GM18861 (cell line): Measurements from ENCODE around the gene PLCB2.

Experiments used
- ATAC-seq: cut with Tn5 transposase; IDR thresholded peaks from one replicate; pipeline ENCODE4 v1.9.1; 2021; ENCODE audit not compliant: unreplicated experiment

Gene PLCB2

GRCh38 chr15:40306371-40306770, 1.4 kb downstream of the PLCB2 start:
- ATAC-seq = no peak

DNA sequence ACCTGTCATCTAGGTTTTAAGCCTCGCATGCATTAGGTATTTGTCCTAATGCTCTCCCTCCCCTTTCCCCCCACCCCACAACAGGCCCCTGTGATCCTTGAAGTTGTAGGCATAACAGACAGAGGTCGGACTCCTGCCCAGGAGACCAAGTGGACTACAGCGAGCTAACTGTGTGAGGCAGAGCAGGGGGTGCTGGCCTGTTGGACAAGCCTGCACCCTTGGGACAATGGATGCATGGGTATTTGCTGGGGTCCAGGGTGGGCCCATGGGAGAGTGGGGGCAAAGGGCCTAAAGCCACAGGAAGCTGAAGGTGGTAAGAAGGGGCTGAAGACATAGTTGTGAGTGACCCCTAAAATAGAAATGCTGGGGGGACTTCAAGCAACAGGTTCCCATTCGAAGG, 2.5 kb downstream of the PLCB2 start:
- no peak for ATAC-seq

- no peak for ATAC-seq
Observed at GRCh38 chr15:40303576-40303975, 4.2 kb downstream of the PLCB2 start.

DNA sequence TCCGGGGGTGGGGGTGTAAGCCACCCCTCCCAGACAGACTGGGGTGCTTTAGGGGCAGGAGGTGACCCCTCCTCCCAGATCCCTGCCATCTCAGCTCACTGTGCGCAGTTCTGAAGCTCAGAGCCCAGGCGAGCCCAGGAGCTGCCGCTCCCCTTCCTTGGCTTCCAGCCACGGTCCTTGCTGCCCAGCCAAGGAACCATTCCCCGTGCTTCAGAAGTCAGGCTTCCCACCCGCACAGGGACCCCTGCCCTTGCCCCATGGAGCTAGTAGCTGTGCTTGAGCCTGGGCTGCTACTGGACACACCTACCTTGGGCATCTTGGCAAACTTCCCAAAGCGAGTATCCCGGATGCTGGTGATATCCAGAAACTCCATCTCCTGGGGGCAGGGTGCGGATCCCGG, 4.8 kb downstream of the PLCB2 start:
- ATAC-seq = no peak

DNA sequence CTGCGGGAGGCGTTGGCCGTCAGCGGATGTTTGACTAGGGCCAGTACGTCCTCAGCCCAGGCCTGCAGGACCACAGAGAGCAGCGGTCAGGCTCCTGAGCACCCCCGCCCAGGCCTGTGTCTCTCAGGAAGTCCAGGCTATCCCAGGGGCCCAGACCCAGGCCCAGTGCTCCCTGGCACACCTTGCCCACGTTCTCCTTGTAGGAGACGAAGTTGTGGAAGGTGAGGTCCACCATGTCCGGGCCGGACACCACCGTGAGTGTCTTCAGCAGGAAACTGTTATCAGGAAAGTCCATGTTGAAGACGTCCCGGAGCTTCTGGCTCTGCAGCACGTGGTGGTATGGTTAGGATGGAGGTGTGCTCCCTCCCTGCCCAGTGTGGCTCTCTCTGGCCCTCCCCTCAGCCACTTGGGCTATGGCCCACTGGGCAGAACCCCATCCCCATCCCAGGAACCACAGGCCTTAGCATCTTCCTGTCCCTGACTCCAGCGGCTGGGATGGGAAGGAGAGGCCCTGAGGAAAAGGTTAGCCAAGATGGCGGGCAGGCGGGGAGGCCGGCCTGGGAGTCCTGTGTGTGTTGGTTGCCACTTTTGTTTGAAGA, 5.3 kb downstream of the PLCB2 start:
- ATAC-seq = no peak

DNA sequence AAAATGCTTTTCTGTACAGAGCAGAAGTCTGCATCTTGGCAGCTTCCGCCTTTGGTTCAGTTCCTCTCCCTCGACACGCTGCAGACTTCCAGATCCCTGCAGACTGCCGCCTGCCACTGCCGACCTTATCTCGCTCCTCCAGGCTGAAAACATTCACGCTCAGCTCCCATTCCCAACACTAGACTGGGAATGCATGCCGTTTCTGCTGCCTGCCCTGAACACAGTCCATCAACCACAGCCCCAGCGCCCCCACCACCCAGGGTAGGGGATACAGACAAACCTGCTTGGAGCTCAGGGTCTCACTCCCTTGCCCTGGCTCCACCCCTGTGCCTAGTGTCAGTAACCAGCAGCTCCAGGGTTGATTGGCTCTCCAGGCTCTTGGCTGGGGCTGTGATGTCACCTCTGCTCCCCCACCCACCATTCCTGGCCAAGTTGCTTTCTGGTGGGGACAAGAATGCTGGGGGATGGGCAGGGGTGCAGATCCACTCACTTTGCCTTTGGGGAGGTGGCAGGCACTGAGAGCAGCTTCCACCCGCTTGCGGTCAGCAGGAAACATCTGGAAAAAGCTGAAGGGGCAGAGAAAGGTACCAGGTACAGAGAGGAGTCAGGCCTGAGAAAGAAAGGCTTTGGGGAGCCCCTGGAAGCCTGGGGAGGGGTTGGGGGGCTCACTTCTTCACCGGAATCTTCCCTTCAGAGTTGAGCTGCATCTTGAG, 6.1 kb downstream of the PLCB2 start:
- ATAC-seq = no peak

DNA sequence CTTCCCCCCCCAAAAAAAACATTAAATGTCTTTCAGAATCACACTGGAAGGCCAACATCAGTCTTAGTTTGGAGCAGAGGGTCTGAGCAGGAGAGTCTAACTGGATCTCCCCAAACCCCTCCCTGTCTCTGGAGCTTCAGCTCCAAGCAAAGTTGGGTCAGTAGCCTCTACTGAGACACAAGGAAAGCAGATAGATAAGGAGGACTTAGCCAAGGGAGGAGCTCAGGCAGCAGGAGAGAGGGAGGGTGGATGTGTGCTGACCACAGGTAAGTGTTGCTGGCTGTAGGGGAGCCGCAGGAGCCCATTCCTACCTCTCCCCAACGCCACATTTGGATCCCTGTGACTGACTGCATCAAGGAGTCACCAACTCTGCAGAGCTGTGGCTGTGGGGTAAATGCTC, 7.0 kb downstream of the PLCB2 start:
- ATAC-seq = no peak

DNA sequence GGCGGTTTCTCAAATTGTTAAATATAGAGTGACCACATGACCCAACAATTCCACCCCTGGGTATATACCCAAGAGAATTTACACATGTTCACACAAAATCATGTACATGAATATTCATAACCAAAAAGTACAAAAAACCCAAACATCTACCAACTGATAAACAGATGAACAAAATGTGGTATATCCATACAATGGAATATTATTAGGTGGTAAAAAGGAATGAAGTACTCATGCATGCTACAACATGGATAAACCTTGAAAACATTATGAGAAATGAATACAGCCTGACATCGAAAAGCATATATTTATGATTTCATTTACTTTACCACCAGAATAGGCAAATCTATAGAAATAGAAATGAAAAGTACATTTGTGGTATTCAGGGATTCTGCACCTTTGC, 7.4 kb downstream of the PLCB2 start:
- ATAC-seq = no peak

GRCh38 chr15:40298216-40298935, 9.4 kb downstream of the PLCB2 start:
- no peak for ATAC-seq

GRCh38 chr15:40297356-40297755, 10.4 kb downstream of the PLCB2 start:
- ATAC-seq = no peak

- ATAC-seq = no peak
Observed at GRCh38 chr15:40296561-40297230, 11.0 kb downstream of the PLCB2 start.

DNA sequence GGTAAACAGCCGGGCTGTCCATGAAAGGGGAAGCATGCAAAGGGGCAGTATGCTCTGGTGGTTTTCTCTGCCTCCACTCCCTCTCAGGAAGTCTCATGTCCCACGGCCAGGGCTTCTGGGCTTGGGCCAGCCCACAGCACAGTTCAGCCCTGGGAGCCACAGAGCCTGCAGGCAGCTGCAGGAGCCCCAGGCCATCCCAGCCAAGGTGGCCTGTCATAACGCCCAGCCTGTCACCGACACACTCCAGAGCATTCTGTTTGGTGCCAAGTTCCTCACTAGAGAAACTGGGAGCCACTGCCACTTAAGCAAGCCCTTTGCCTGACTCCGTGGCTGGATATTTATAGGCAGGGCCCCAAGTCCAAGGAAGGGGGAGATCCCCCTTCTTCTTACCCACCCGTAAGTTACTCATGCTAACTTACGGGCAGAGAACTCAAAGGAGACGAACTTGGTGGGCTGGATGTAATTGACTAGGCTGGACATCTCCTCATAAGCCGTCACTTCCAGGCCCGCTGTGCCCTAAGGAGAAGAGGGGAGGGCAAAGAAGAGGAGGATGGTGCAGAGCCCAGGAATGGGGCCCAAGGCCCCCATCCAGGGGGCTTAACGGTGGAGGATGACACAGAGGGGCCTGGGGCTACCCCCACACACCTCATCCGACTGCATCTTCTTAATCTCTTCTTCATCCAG, 11.7 kb downstream of the PLCB2 start:
- ATAC-seq = no peak

DNA sequence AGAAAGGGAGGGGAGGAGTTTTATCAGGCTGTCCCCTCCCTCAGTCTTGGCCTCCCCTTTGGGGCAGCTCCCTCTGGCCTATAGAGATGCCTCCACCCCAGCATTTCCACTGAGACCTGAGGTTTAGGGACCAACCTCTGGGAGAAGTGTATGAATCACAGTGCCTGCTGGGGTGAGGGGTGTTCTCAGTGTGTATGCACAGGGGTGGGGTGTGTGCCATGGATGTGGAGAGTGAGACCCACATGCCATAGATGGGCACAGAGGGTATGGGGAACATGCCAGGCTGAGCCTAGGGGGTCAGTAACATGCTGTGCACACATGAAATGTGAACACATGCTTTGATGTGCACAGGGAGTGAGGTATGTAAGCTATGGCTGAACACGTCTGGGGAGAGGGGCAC, 12.4 kb downstream of the PLCB2 start:
- ATAC-seq = no peak

GRCh38 chr15:40293905-40294895, 13.5 kb downstream of the PLCB2 start:
- ATAC-seq = no peak

DNA sequence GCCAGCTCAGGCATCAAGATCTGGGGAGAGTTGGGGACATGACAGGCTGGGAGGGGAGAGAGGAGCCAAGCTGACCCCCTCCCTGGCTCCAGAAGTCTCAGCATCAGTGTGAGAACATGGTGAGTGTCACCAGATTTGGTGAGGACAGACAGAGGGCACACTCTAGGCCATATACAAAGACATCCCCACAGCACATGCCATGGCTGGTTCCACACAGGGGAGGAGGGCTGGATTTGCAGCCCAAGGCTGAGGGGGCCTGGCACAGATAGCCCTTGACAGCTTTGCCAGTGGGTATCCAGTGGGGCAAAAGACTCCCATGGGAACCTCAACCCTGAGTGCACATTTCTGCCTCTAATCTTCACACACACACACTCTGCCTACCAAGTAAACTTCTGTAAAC, 14.7 kb downstream of the PLCB2 start:
- no peak for ATAC-seq

- no peak for ATAC-seq
Observed at GRCh38 chr15:40292246-40292645, 15.5 kb downstream of the PLCB2 start.

GRCh38 chr15:40290918-40291574, 16.7 kb downstream of the PLCB2 start:
- no peak for ATAC-seq

- no peak for ATAC-seq
Observed at GRCh38 chr15:40290545-40290917, 17.2 kb downstream of the PLCB2 start.

DNA sequence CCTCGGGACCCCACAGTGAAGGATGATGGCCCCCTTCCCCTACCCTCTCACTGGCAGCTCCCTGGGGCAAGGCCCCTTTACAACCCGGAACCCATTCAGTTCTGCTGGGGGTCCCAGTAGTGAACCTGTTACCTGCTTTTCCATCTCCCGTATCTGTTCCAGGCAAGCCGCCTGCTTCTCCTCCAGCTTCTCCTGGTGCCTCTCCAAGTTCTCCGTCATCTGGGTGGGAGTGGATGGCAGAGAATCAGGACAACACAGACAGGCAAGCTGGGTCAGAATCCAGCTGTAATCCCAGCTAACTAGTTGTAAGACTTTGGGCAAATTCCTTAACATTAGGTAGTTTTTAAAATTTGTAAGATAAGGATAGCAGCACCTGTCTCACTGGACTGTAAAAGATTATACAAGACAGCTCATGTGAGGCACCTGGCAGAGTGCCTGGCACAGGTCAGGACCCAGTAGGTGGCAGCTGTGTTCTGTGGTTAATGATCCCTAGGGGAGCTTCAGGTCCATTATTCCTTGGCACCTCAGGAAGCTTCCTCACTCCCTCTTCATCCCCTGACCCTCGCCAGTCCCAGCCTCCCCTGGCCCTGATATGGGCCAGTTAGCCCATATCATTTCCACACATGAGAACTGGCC, 18.5 kb downstream of the PLCB2 start:
- no peak for ATAC-seq
